SK-N-SH (cell line): Measurements from ENCODE around the gene BAG3. TPM values are rescaled to one million over a fixed set of nuclear protein-coding genes. Genes with fewer than 3 reads are reported as not detected.

ENCODE experiments used
- CTCF ChIA-PET: fragments of 300-600, 350-600 bp; formaldehyde crosslinking; extraction: SDS; loops from one replicate; lab custom pipeline; 2021; lab: Yijun Ruan, JAX
- POLR2A ChIA-PET: fragments of 350-600 bp; sonication (Branson Sonifier 250); formaldehyde crosslinking; extraction: SDS; loops from one replicate; lab custom pipeline; 2020; ENCODE audit warnings: antibody characterized with exemption, inconsistent platforms; lab: Yijun Ruan, JAX
- DNase-seq: peaks from one replicate; pipeline ENCODE4 v3.0.0; 2012
- H2AFZ ChIP-seq: fragments of 200-600 bp; sonication (generic); 2 replicates; pipeline ENCODE4 v1.8.1; 2016; ENCODE audit warnings: antibody characterized with exemption, mild to moderate bottlenecking, low read depth
- H3F3A ChIP-seq: fragments of 200-600 bp; sonication (generic); replicated peaks from 2 replicates; pipeline ENCODE3; 2016; ENCODE audit warnings: antibody characterized with exemption, mild to moderate bottlenecking; ENCODE audit not compliant: insufficient read depth
- H3K27ac ChIP-seq, 2 experiments: fragments of 200-500 bp in 1 of 2; fragments of 200-600 bp in 1 of 2; sonication (Bioruptor generic) in 1 of 2; sonication (generic), shearing (Covaris generic) in 1 of 2; 2 replicates each; pipeline versions ENCODE4 v1.5.1 to v1.6.1; 2014 to 2016; ENCODE audit warnings: low read depth in 2 of 2, inconsistent platforms in 1 of 2, low read length in 1 of 2, mild to moderate bottlenecking in 1 of 2, mixed read lengths in 1 of 2
- H3K27me3 ChIP-seq: fragments of 200-600 bp; sonication (generic), shearing (Covaris generic); 2 replicates; pipeline ENCODE4 v1.6.1; 2016; ENCODE audit warnings: mixed run types; ENCODE audit not compliant: insufficient read depth
- H3K36me3 ChIP-seq, 2 experiments: fragments of 200-500 bp in 1 of 2; fragments of 200-600 bp in 1 of 2; sonication (Bioruptor generic) in 1 of 2; sonication (generic) in 1 of 2; replicated peaks in 1 of 2; 2 replicates each; pipeline versions ENCODE3 to v1.5.1; 2014 to 2016; ENCODE audit warnings: low read length in 1 of 2, mild to moderate bottlenecking in 1 of 2; ENCODE audit not compliant: insufficient read depth in 2 of 2, control insufficient read depth in 1 of 2
- H3K4me1 ChIP-seq, 2 experiments: fragments of 200-500 bp in 1 of 2; fragments of 200-600 bp in 1 of 2; sonication (Bioruptor generic) in 1 of 2; sonication (generic), shearing (Covaris generic) in 1 of 2; 2 replicates each; pipeline versions ENCODE4 v1.5.1 to v1.6.1; 2014 to 2016; ENCODE audit warnings: low read depth in 1 of 2, low read length in 1 of 2, mixed run types in 1 of 2; ENCODE audit not compliant: insufficient read depth in 2 of 2, control insufficient read depth in 1 of 2
- H3K4me2 ChIP-seq: fragments of 200-600 bp; sonication (generic), shearing (Covaris generic); 2 replicates; pipeline ENCODE4 v1.6.1; 2017; ENCODE audit warnings: mixed run types
- H3K4me3 ChIP-seq, 2 experiments: fragments of 200-500 bp in 1 of 2; fragments of 200-600 bp in 1 of 2; sonication (Bioruptor generic) in 1 of 2; sonication (generic), shearing (Covaris generic) in 1 of 2; 2 replicates each; pipeline versions ENCODE4 v1.5.1 to v1.8.1; 2014 to 2016; ENCODE audit warnings: low read depth in 2 of 2, inconsistent platforms in 1 of 2, low read length in 1 of 2, mild to moderate bottlenecking in 1 of 2, mixed read lengths in 1 of 2, moderate library complexity in 1 of 2
- H3K79me2 ChIP-seq: fragments of 200-600 bp; sonication (generic); 2 replicates; pipeline ENCODE4 v1.8.1; 2017; ENCODE audit warnings: mild to moderate bottlenecking; ENCODE audit not compliant: insufficient read depth
- H3K9ac ChIP-seq: fragments of 200-600 bp; sonication (generic); 2 replicates; pipeline ENCODE4 v1.6.1; 2017; ENCODE audit warnings: mixed run types
- H3K9me2 ChIP-seq: fragments of 200-600 bp; sonication (generic); 2 replicates; pipeline ENCODE4 v1.6.1; 2017; ENCODE audit warnings: mixed run types
- H3K9me3 ChIP-seq: fragments of 200-600 bp; sonication (generic); 2 replicates; pipeline ENCODE4 v1.6.1; 2017; ENCODE audit warnings: mixed run types, mild to moderate bottlenecking, moderate library complexity
- H4K20me1 ChIP-seq: fragments of 200-600 bp; sonication (generic); 2 replicates; pipeline ENCODE4 v1.6.1; 2017; ENCODE audit warnings: mild to moderate bottlenecking, mixed run types; ENCODE audit not compliant: insufficient read depth
- FOXM1 ChIP-seq: IDR thresholded peaks from 2 replicates; pipeline ENCODE4 v1.4.0; 2012; ENCODE audit warnings: low read depth, mild to moderate bottlenecking
- GATA2 ChIP-seq: sonication (generic); formaldehyde crosslinking; IDR thresholded peaks from 2 replicates; pipeline ENCODE4 v1.5.0; 2020; ENCODE audit warnings: mild to moderate bottlenecking, missing genetic modification reagents
- IRF3 ChIP-seq: fragments of 150-350 bp; IDR thresholded peaks from 2 replicates; pipeline ENCODE4 v1.6.1; 2016; ENCODE audit warnings: mild to moderate bottlenecking, low read depth, low read length
- JUND ChIP-seq: IDR thresholded peaks from 2 replicates; pipeline ENCODE4 v1.4.0; 2012
- NFIC ChIP-seq: IDR thresholded peaks from 2 replicates; pipeline ENCODE4 v1.4.0; 2012; ENCODE audit warnings: borderline replicate concordance
- NRF1 ChIP-seq: IDR thresholded peaks from 2 replicates; pipeline ENCODE4 v1.6.1; 2012; ENCODE audit warnings: low read depth, mild to moderate bottlenecking, low read length
- PBX3 ChIP-seq: IDR thresholded peaks from 2 replicates; pipeline ENCODE4; 2012
- RCOR1 ChIP-seq: fragments of 150-350 bp; IDR thresholded peaks from 2 replicates; pipeline ENCODE4 v1.6.1; 2017; ENCODE audit warnings: antibody characterized with exemption, low read length
- RFX5 ChIP-seq: IDR thresholded peaks from 2 replicates; pipeline ENCODE4 v1.6.1; 2012; ENCODE audit warnings: mild to moderate bottlenecking, improper control_type of control experiment, low read length
- SMC3 ChIP-seq: IDR thresholded peaks from 2 replicates; pipeline ENCODE4 v1.6.1; 2012; ENCODE audit warnings: low read depth, low read length, improper control_type of control experiment
- USF1 ChIP-seq: IDR thresholded peaks from 2 replicates; pipeline ENCODE4 v1.4.0; 2012; ENCODE audit warnings: low read depth, borderline replicate concordance
- YY1 ChIP-seq: IDR thresholded peaks from 2 replicates; pipeline ENCODE4 v1.4.0; 2012; ENCODE audit warnings: low read depth, mild to moderate bottlenecking
- WGBS: methylation state at CpG from one replicate; pipeline ENCODE4 v1.1.6; 2017; ENCODE audit warnings: low lambda C conversion rate; 5-methylcytosine and 5-hydroxymethylcytosine counted together
- polyA plus RNA-seq, 3 experiments: library from polyadenylated mRNA; depleted of rRNA; stranded (reverse); fragments of >200 nt; gene quantifications; 2 replicates each; pipeline ENCODE4 v1.2.3, GENCODE V29; 2012
- TF ChIP-seq, protein P1 (sequence below): fragments of 200-600 bp; sonication (generic); IDR thresholded peaks from 2 replicates; pipeline ENCODE4 v1.6.1; 2017; ENCODE audit warnings: antibody characterized with exemption, mild to moderate bottlenecking, moderate library complexity
- TF ChIP-seq, protein P2 (sequence below): IDR thresholded peaks from 2 replicates; pipeline ENCODE4 v1.4.0; 2012; ENCODE audit warnings: low read depth, borderline replicate concordance
- TF ChIP-seq, protein P3 (sequence below): fragments of 150-350 bp; IDR thresholded peaks from 2 replicates; pipeline ENCODE4 v1.6.1; 2017; ENCODE audit warnings: antibody characterized with exemption, low read length, low read depth, borderline replicate concordance
- TF ChIP-seq, protein P4 (sequence below): IDR thresholded peaks from 2 replicates; pipeline ENCODE4 v1.4.0; 2012; ENCODE audit warnings: low read depth
- TF ChIP-seq, protein P5 (sequence below): IDR thresholded peaks from 2 replicates; pipeline ENCODE4 v1.6.1; 2012; ENCODE audit warnings: mild to moderate bottlenecking, low read depth, low read length, moderate library complexity

The BAG3 gene
- polyA plus RNA-seq, 1 of the 3 experiments (the other 2 are of a cell fraction): 9.2 TPM

GRCh38 chr10:119611433-119611832 lies 39.7 kb upstream of the BAG3 start (continued):
- no peak for TF ChIP-seq USF1
- TF ChIP-seq JUND: no peak

DNA sequence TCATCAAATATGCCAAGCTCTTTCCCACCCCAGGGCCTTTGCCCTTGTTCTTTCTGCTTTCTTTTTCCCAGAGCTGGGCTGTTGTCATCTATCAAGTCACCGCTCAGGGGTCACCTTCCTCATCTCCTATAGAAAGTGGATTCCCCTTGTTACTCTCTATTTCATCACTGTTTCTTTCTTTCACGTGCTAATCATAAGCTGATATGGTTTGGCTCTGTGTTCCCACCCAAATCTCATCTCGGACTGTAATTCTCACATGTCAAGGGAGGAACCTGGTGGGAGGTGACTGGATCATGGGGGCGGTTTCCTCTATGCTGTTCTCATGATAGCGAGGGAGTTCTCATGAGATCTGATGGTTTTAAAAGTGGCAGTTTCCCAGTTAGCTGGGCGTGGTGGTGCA lies 37.4 kb upstream of the BAG3 start:
- no peaks in the 10 kb centered on the region for H4K20me1 ChIP-seq
- H3K4me1 ChIP-seq: peaks cover 0 to 4% of the 10 kb centered on the region in 2 experiments; a peak in 1 of 4 replicates
- no peak overlapping the region for H2AFZ ChIP-seq
- no peak for DNase-seq
- ChIA-PET CTCF (interaction anchor here (0.8 to 1.8 kb wide), 4 partner anchors 12 to 246 kb away, joined by 3 to 5 read pairs (median 4); no protein-coding TSS in a partner anchor), POLR2A (no interaction called here)
- no peak overlapping the region for H3K27ac ChIP-seq
- H3K36me3 ChIP-seq: no peaks in the 10 kb centered on the region
- no peak overlapping the region for H3K4me3 ChIP-seq
- no peaks in the 10 kb centered on the region for H3K27me3 ChIP-seq
- H3K4me2 ChIP-seq: no peak overlapping the region
- H3K9ac ChIP-seq: no peak overlapping the region
- H3K9me3 ChIP-seq: no peaks in the 10 kb centered on the region
- WGBS: 91% methylated on average over 6 of the region's 6 CpGs
- TF ChIP-seq USF1: no peak
- no peak for TF ChIP-seq RCOR1
- TF ChIP-seq, protein P1, sequence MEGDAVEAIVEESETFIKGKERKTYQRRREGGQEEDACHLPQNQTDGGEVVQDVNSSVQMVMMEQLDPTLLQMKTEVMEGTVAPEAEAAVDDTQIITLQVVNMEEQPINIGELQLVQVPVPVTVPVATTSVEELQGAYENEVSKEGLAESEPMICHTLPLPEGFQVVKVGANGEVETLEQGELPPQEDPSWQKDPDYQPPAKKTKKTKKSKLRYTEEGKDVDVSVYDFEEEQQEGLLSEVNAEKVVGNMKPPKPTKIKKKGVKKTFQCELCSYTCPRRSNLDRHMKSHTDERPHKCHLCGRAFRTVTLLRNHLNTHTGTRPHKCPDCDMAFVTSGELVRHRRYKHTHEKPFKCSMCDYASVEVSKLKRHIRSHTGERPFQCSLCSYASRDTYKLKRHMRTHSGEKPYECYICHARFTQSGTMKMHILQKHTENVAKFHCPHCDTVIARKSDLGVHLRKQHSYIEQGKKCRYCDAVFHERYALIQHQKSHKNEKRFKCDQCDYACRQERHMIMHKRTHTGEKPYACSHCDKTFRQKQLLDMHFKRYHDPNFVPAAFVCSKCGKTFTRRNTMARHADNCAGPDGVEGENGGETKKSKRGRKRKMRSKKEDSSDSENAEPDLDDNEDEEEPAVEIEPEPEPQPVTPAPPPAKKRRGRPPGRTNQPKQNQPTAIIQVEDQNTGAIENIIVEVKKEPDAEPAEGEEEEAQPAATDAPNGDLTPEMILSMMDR: no peak
- TF ChIP-seq YY1: no peak
- no peak for TF ChIP-seq SMC3
- TF ChIP-seq, protein P2, sequence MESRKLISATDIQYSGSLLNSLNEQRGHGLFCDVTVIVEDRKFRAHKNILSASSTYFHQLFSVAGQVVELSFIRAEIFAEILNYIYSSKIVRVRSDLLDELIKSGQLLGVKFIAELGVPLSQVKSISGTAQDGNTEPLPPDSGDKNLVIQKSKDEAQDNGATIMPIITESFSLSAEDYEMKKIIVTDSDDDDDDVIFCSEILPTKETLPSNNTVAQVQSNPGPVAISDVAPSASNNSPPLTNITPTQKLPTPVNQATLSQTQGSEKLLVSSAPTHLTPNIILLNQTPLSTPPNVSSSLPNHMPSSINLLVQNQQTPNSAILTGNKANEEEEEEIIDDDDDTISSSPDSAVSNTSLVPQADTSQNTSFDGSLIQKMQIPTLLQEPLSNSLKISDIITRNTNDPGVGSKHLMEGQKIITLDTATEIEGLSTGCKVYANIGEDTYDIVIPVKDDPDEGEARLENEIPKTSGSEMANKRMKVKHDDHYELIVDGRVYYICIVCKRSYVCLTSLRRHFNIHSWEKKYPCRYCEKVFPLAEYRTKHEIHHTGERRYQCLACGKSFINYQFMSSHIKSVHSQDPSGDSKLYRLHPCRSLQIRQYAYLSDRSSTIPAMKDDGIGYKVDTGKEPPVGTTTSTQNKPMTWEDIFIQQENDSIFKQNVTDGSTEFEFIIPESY: no peak
- TF ChIP-seq, protein P3, sequence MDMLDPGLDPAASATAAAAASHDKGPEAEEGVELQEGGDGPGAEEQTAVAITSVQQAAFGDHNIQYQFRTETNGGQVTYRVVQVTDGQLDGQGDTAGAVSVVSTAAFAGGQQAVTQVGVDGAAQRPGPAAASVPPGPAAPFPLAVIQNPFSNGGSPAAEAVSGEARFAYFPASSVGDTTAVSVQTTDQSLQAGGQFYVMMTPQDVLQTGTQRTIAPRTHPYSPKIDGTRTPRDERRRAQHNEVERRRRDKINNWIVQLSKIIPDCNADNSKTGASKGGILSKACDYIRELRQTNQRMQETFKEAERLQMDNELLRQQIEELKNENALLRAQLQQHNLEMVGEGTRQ: no peak
- TF ChIP-seq, protein P4, sequence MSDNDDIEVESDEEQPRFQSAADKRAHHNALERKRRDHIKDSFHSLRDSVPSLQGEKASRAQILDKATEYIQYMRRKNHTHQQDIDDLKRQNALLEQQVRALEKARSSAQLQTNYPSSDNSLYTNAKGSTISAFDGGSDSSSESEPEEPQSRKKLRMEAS: no peak
- no peak for TF ChIP-seq IRF3
- no peak for TF ChIP-seq RFX5
- TF ChIP-seq FOXM1: no peak
- TF ChIP-seq GATA2 (CRISPR knock-in tag): no peak
- no peak for TF ChIP-seq PBX3
- TF ChIP-seq NRF1: no peak
- TF ChIP-seq, protein P5, sequence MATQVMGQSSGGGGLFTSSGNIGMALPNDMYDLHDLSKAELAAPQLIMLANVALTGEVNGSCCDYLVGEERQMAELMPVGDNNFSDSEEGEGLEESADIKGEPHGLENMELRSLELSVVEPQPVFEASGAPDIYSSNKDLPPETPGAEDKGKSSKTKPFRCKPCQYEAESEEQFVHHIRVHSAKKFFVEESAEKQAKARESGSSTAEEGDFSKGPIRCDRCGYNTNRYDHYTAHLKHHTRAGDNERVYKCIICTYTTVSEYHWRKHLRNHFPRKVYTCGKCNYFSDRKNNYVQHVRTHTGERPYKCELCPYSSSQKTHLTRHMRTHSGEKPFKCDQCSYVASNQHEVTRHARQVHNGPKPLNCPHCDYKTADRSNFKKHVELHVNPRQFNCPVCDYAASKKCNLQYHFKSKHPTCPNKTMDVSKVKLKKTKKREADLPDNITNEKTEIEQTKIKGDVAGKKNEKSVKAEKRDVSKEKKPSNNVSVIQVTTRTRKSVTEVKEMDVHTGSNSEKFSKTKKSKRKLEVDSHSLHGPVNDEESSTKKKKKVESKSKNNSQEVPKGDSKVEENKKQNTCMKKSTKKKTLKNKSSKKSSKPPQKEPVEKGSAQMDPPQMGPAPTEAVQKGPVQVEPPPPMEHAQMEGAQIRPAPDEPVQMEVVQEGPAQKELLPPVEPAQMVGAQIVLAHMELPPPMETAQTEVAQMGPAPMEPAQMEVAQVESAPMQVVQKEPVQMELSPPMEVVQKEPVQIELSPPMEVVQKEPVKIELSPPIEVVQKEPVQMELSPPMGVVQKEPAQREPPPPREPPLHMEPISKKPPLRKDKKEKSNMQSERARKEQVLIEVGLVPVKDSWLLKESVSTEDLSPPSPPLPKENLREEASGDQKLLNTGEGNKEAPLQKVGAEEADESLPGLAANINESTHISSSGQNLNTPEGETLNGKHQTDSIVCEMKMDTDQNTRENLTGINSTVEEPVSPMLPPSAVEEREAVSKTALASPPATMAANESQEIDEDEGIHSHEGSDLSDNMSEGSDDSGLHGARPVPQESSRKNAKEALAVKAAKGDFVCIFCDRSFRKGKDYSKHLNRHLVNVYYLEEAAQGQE: no peak
- no peak for TF ChIP-seq JUND
- TF ChIP-seq NFIC: no peak
- no peaks in the 10 kb centered on the region for H3K79me2 ChIP-seq
- H3F3A ChIP-seq: no peaks in the 10 kb centered on the region
- no peaks in the 10 kb centered on the region for H3K9me2 ChIP-seq
